HL-60 (cell line): ENCODE measurements around the gene NDUFV2.

ENCODE experiments used
- CTCF ChIP-seq: IDR thresholded peaks from one replicate; pipeline ENCODE4 v1.5.1; 2011; ENCODE audit warnings: low read length, control low read depth, inconsistent platforms; ENCODE audit not compliant: insufficient read depth
- POLR2AphosphoS5 ChIP-seq: IDR thresholded peaks from 2 replicates; pipeline ENCODE4 v1.6.1; 2012; ENCODE audit warnings: low read depth
- REST ChIP-seq: IDR thresholded peaks from 2 replicates; pipeline ENCODE4 v1.6.1; 2012; ENCODE audit warnings: low read depth; ENCODE audit not compliant: insufficient replicate concordance

GRCh38 chr18:9140984-9141383 lies 38.5 kb downstream of the NDUFV2 start:
- TF ChIP-seq POLR2AphosphoS5 = no peak
- TF ChIP-seq CTCF = no peak
- no peak for TF ChIP-seq REST
